ENCODE data around the gene PSMG1. TPM values are rescaled to one million over a fixed set of nuclear protein-coding genes. Genes with fewer than 3 reads are reported as not detected.

PSMG1 gene
- total and polyA plus RNA-seq, 10 of the 15 experiments (the other 5 are each of a cell fraction or from before 2014, with no cell fraction given) = 21.3 to 248 (median 121) TPM

GRCh38 chr21:39175154-39175553 lies 8.1 kb downstream of the PSMG1 start:
- WGBS (ENCODE audit: insufficient coverage, insufficient replicate concordance, low lambda C conversion rate, missing lambda C conversion rate) = 97% methylated on average over 4 of the region's 4 CpGs
- Histone ChIP-seq H3K27me3 (replicated peaks in 1 of 2; ENCODE audit: control insufficient read depth in 2 of 2, insufficient read depth in 2 of 2, low read length in 1 of 2) (no peaks in the 10 kb centered on the region), H3K4me1 (ENCODE audit: control insufficient read depth, insufficient read depth, low read length) (no peaks in the 10 kb centered on the region), H3K36me3 (ENCODE audit: control insufficient read depth in 2 of 2, insufficient read depth in 2 of 2, low read length in 1 of 2) (peaks cover 6 to 24% of the 10 kb centered on the region in 2 experiments; a peak in 3 of 4 replicates), H3K4me3 (no peak overlapping the region), H3K4me2 (ENCODE audit: control insufficient read depth, insufficient read depth) (no peak overlapping the region), H3K9me3 (replicated peaks; ENCODE audit: control insufficient read depth, insufficient read depth, low read length) (no peaks in the 10 kb centered on the region), H3K27ac (ENCODE audit: control insufficient read depth, insufficient read depth) (no peak overlapping the region), H3K79me2 (ENCODE audit: control insufficient read depth, insufficient read depth, low read length) (peaks cover 3% of the 10 kb centered on the region; the same call in 1 of the 2 replicates), H3K9ac (ENCODE audit: control insufficient read depth, insufficient read depth, low read length) (no peak overlapping the region), H4K20me1 (ENCODE audit: control insufficient read depth, insufficient read depth) (no peaks in the 10 kb centered on the region), H2AFZ (ENCODE audit: control insufficient read depth, low read depth, low read length) (no peak overlapping the region)
- intact Hi-C loops (cut with micrococcal nuclease; ENCODE audit: unreplicated experiment) (no loop called here), in situ Hi-C loops (cut with MboI) (no loop called here)
- RAD21 ChIA-PET (ENCODE audit: unreplicated experiment) = no interaction called here
- DNase-seq (ENCODE audit: low read depth, low spot score) (no peak), ATAC-seq (no peak), FAIRE-seq (no peak)
- POLR2A ChIA-PET = no interaction called here
- SMC1A ChIA-PET (ENCODE audit: uncharacterized antibody, unreplicated experiment) = no interaction called here
- CTCF ChIA-PET = interaction anchor here (1.0 kb wide), 2 partner anchors 440 to 661 kb away, joined by 3 read pairs; no protein-coding TSS in a partner anchor
- BruUV-seq (replicated peaks) = no TSS peak
- TF ChIP-seq NFIC (IDR thresholded peaks at IDR 0.05; ENCODE audit: low read depth, low read length) (no peak), ZNF274 (IDR thresholded peaks at IDR 0.05; ENCODE audit: insufficient read depth, insufficient read length) (no peak), ATF2 (IDR thresholded peaks at IDR 0.05; ENCODE audit: low read length) (no peak), BHLHE40 (IDR thresholded peaks at IDR 0.05; ENCODE audit: borderline replicate concordance in 1 of 2, low read depth in 2 of 2, low read length in 1 of 2) (no peak), EED (IDR thresholded peaks at IDR 0.05; ENCODE audit: low read depth) (no peak), IRF4 (IDR thresholded peaks at IDR 0.05; ENCODE audit: low read depth, low read length) (no peak), CEBPZ (IDR thresholded peaks at IDR 0.05; ENCODE audit: low read depth, low read length) (no peak), CBX3 (IDR thresholded peaks at IDR 0.05; ENCODE audit: borderline replicate concordance, low read depth) (no peak), ZNF687 (IDR thresholded peaks at IDR 0.05) (no peak), HSF1 (IDR thresholded peaks at IDR 0.05; ENCODE audit: low read depth, low read length) (no peak), SIX5 (IDR thresholded peaks at IDR 0.05; ENCODE audit: low read depth, low read length, severe bottlenecking) (no peak), BACH1 (IDR thresholded peaks at IDR 0.05; ENCODE audit: borderline replicate concordance) (no peak), POLR2AphosphoS2 (IDR thresholded peaks at IDR 0.05; ENCODE audit: low read depth, low read length) (no peak)

Measured in GM12878 (cell line).